H1 (cell line): ENCODE data around the gene UMODL1. TPM values are rescaled to one million over a fixed set of nuclear protein-coding genes. Genes with fewer than 3 reads are reported as not detected.

Source experiments
- CTCF ChIA-PET: fragments of 300-600 bp; sonication (Branson Sonifier 250); formaldehyde crosslinking; loops from one replicate; lab custom pipeline; 2021; ENCODE audit not compliant: partially characterized antibody; lab: Charles Lee
- POLR2A ChIA-PET: fragments of 300-600 bp; sonication (Branson Sonifier 250); formaldehyde crosslinking; loops from one replicate; lab custom pipeline; 2021; ENCODE audit warnings: inconsistent platforms; ENCODE audit not compliant: partially characterized antibody; lab: Charles Lee
- DNase-seq, 2 experiments: peaks; one replicate each; pipeline versions ENCODE4 v3.0.0 to v3.0.0-alpha.2; 2010 to 2022; ENCODE audit warnings: low spot score in 2 of 2, low read depth in 1 of 2, mixed read lengths in 1 of 2
- FAIRE-seq: peaks from 2 replicates; lab custom pipeline; 2011; peaks lifted over from hg19 to GRCh38; lab: Jason Lieb, UNC
- H2AFZ ChIP-seq: 2 replicates; pipeline ENCODE4 v1.8.1; 2012; ENCODE audit warnings: low read length, inconsistent platforms
- H2AK5ac ChIP-seq: 2 replicates; pipeline ENCODE4 v1.6.1; 2013; ENCODE audit warnings: low read depth, low read length
- H2BK120ac ChIP-seq: replicated peaks from 2 replicates; pipeline ENCODE3; 2013; ENCODE audit warnings: low read depth, low read length, inconsistent platforms
- H2BK12ac ChIP-seq: 2 replicates; pipeline ENCODE4 v1.6.1; 2013; ENCODE audit warnings: low read depth, low read length
- H2BK15ac ChIP-seq: 2 replicates; pipeline ENCODE4 v1.6.1; 2013; ENCODE audit warnings: low read length
- H2BK20ac ChIP-seq: 2 replicates; pipeline ENCODE4 v1.6.1; 2013; ENCODE audit warnings: low read length
- H2BK5ac ChIP-seq: 2 replicates; pipeline ENCODE4 v1.6.1; 2013; ENCODE audit warnings: low read depth, low read length
- H3K14ac ChIP-seq: 2 replicates; pipeline ENCODE4 v1.6.1; 2013; ENCODE audit warnings: inconsistent platforms; ENCODE audit not compliant: insufficient read length
- H3K18ac ChIP-seq: 2 replicates; pipeline ENCODE4 v1.6.1; 2013; ENCODE audit warnings: low read length; ENCODE audit errors: extremely low read depth
- H3K23ac ChIP-seq: 2 replicates; pipeline ENCODE4 v1.6.1; 2013; ENCODE audit warnings: inconsistent platforms; ENCODE audit not compliant: insufficient read length
- H3K23me2 ChIP-seq: 2 replicates; pipeline ENCODE4 v1.6.1; 2013; ENCODE audit warnings: low read depth, low read length
- H3K27ac ChIP-seq: 2 replicates; pipeline ENCODE4 v1.6.1; 2011; ENCODE audit warnings: low read depth, low read length, inconsistent platforms
- H3K27me3 ChIP-seq, 4 experiments: replicated peaks in 1 of 4; 1 replicate in 1 of 4; 2 replicates in 3 of 4; pipeline versions ENCODE4 v1.6.1 to v1.8.1; 2011 to 2013; ENCODE audit warnings: low read length in 3 of 4, mild to moderate bottlenecking in 3 of 4, inconsistent platforms in 2 of 4, mixed read lengths in 2 of 4, moderate library complexity in 1 of 4; ENCODE audit not compliant: control insufficient read depth in 3 of 4, insufficient read depth in 3 of 4; ENCODE audit errors: extremely low read depth in 1 of 4
- H3K36me3 ChIP-seq, 4 experiments: 2 replicates each; pipeline versions ENCODE4 v1.6.1 to v1.8.1; 2011 to 2013; ENCODE audit warnings: mild to moderate bottlenecking in 4 of 4, low read length in 3 of 4, moderate library complexity in 2 of 4, control low read depth in 1 of 4, inconsistent platforms in 1 of 4; ENCODE audit not compliant: insufficient read depth in 4 of 4, control insufficient read depth in 2 of 4
- H3K4ac ChIP-seq: replicated peaks from 2 replicates; pipeline ENCODE3; 2013; ENCODE audit warnings: low read length, low read depth, mixed read lengths, inconsistent platforms; ENCODE audit not compliant: insufficient read length
- H3K4me1 ChIP-seq, 4 experiments: replicated peaks in 1 of 4; 1 replicate in 1 of 4; 2 replicates in 3 of 4; pipeline versions ENCODE4 v1.6.1 to v1.8.1; 2011 to 2013; ENCODE audit warnings: low read length in 3 of 4, inconsistent platforms in 2 of 4, mixed read lengths in 1 of 4; ENCODE audit not compliant: insufficient read depth in 4 of 4, control insufficient read depth in 3 of 4
- H3K4me2 ChIP-seq, 2 experiments: 2 replicates each; pipeline versions ENCODE4 v1.6.1 to v1.8.1; 2011 to 2013; ENCODE audit warnings: low read depth in 2 of 2, low read length in 2 of 2, control low read depth in 1 of 2, inconsistent platforms in 1 of 2, mild to moderate bottlenecking in 1 of 2; ENCODE audit not compliant: insufficient read depth in 1 of 2
- H3K4me3 ChIP-seq, 4 experiments: fragments of 200-600, 300-600 bp in 1 of 4; sonication (generic), shearing (Covaris generic), sonication (Bioruptor Twin) in 1 of 4; 2 replicates each; pipeline versions ENCODE4 v1.5.1 to v1.8.1; 2011 to 2016; ENCODE audit warnings: low read length in 4 of 4, low read depth in 3 of 4, control low read depth in 2 of 4, inconsistent platforms in 2 of 4, mild to moderate bottlenecking in 2 of 4, mixed read lengths in 1 of 4, moderate library complexity in 1 of 4; ENCODE audit not compliant: insufficient read depth in 2 of 4; ENCODE audit errors: extremely low read depth in 1 of 4
- H3K56ac ChIP-seq: replicated peaks from 2 replicates; pipeline ENCODE3; 2013; ENCODE audit warnings: low read depth, mild to moderate bottlenecking, mixed read lengths, low read length, inconsistent platforms; ENCODE audit not compliant: insufficient read length
- H3K79me1 ChIP-seq: 2 replicates; pipeline ENCODE4 v1.6.1; 2013; ENCODE audit warnings: low read depth, low read length, control low read depth
- H3K79me2 ChIP-seq, 2 experiments: 2 replicates each; pipeline versions ENCODE4 v1.6.1 to v1.8.1; 2012 to 2013; ENCODE audit warnings: low read length in 2 of 2, mild to moderate bottlenecking in 2 of 2, inconsistent platforms in 1 of 2; ENCODE audit not compliant: insufficient read depth in 2 of 2, control insufficient read depth in 1 of 2
- H3K9ac ChIP-seq, 4 experiments: replicated peaks in 1 of 4; 1 replicate in 1 of 4; 2 replicates in 3 of 4; pipeline versions ENCODE4 v1.6.1 to v1.8.1; 2011 to 2013; ENCODE audit warnings: low read depth in 3 of 4, low read length in 3 of 4, control low read depth in 2 of 4, mild to moderate bottlenecking in 2 of 4, moderate library complexity in 2 of 4, inconsistent platforms in 1 of 4; ENCODE audit errors: extremely low read depth in 1 of 4
- H3K9me3 ChIP-seq, 2 experiments: 2 replicates each; pipeline versions ENCODE4 v1.6.1 to v1.8.1; 2012 to 2013; ENCODE audit warnings: mild to moderate bottlenecking in 2 of 2, moderate library complexity in 2 of 2, control low read depth in 1 of 2, inconsistent platforms in 1 of 2, low read depth in 1 of 2, low read length in 1 of 2, mixed read lengths in 1 of 2; ENCODE audit not compliant: insufficient read depth in 2 of 2
- H4K20me1 ChIP-seq, 2 experiments: replicated peaks in 1 of 2; 2 replicates each; pipeline versions ENCODE3 to v1.8.1; 2011 to 2013; ENCODE audit warnings: inconsistent platforms in 2 of 2, low read length in 2 of 2, mild to moderate bottlenecking in 1 of 2; ENCODE audit not compliant: insufficient read depth in 2 of 2, control insufficient read depth in 1 of 2
- H4K5ac ChIP-seq: 2 replicates; pipeline ENCODE4 v1.6.1; 2013; ENCODE audit warnings: low read length, low read depth, mixed read lengths, inconsistent platforms; ENCODE audit not compliant: insufficient read length
- H4K8ac ChIP-seq: 2 replicates; pipeline ENCODE4 v1.8.0; 2013; ENCODE audit warnings: mild to moderate bottlenecking, moderate library complexity, low read length, inconsistent platforms; ENCODE audit not compliant: insufficient read depth; ENCODE audit errors: extremely low read depth
- H4K91ac ChIP-seq: replicated peaks from 2 replicates; pipeline ENCODE3; 2013; ENCODE audit warnings: low read length, mixed read lengths, inconsistent platforms; ENCODE audit not compliant: insufficient read length
- GTF2F1 ChIP-seq: IDR thresholded peaks from 2 replicates; pipeline ENCODE4 v1.6.1; 2012; ENCODE audit warnings: low read depth, low read length, improper control_type of control experiment, borderline replicate concordance
- KDM5A ChIP-seq: fragments of 200-600 bp; IDR thresholded peaks from 2 replicates; pipeline ENCODE4 v1.7.1; 2012; ENCODE audit warnings: mild to moderate bottlenecking, low read length, inconsistent platforms, mixed read lengths
- PHF8 ChIP-seq: fragments of 200-600 bp; sonication (generic); conservative IDR thresholded peaks from 2 replicates; pipeline ENCODE4 v1.7.1; 2012; ENCODE audit warnings: low read depth, mild to moderate bottlenecking, inconsistent platforms, low read length, moderate library complexity
- RAD21 ChIP-seq, 2 experiments: IDR thresholded peaks in 1 of 2; conservative IDR thresholded peaks in 1 of 2; 2 replicates each; pipeline ENCODE4 v1.6.1; 2011; ENCODE audit warnings: low read depth in 2 of 2, low read length in 2 of 2, improper control_type of control experiment in 1 of 2, inconsistent platforms in 1 of 2, mild to moderate bottlenecking in 1 of 2, moderate library complexity in 1 of 2
- SIN3A ChIP-seq, 2 experiments: IDR thresholded peaks in 1 of 2; conservative IDR thresholded peaks in 1 of 2; 2 replicates each; pipeline ENCODE4 v1.6.1; 2011 to 2012; ENCODE audit warnings: low read length in 2 of 2, improper control_type of control experiment in 1 of 2, low read depth in 1 of 2, mild to moderate bottlenecking in 1 of 2
- SUZ12 ChIP-seq: fragments of 200-600 bp; sonication (generic); IDR thresholded peaks from 2 replicates; pipeline ENCODE4 v1.6.1; 2012; ENCODE audit warnings: mild to moderate bottlenecking, inconsistent platforms, low read length, moderate library complexity, mixed read lengths
- WGBS, 2 experiments: shearing (Covaris generic) in 1 of 2; methylation state at CpG; one replicate each; pipeline versions ENCODE4 v1.1.6 to v1.1.7; 2013 to 2015; ENCODE audit warnings: low lambda C conversion rate in 2 of 2, mixed read lengths in 2 of 2, inconsistent platforms in 1 of 2, low coverage in 1 of 2, missing lambda C conversion rate in 1 of 2; ENCODE audit not compliant: insufficient replicate concordance in 2 of 2, insufficient coverage in 1 of 2, insufficient read length in 1 of 2; ENCODE audit errors: extremely low coverage in 1 of 2, missing lambda C conversion rate in 1 of 2; 5-methylcytosine and 5-hydroxymethylcytosine counted together
- polyA plus RNA-seq, 7 experiments: library from polyadenylated mRNA; depleted of rRNA in 3 of 7; stranded (reverse) in 5 of 7; unstranded in 2 of 7; fragments of >200 nt in 5 of 7; fragments of 200-250 nt in 2 of 7; gene quantifications; 1 replicate in 5 of 7; 2 replicates in 1 of 7; 4 replicates in 1 of 7; pipeline versions ENCODE4 v1.2.1 to v1.2.3, GENCODE V29; 2011 to 2013; ENCODE audit warnings: missing spikeins in 2 of 7, mixed read lengths in 2 of 7
- total RNA-seq: library from RNA; stranded (reverse); fragmentation: NEBNext Ultra II Directional; extraction: Animal tissue kit (Norgen Biotek cat#: 25700); gene quantifications from 2 replicates; pipeline ENCODE4 v1.2.1, GENCODE V29; 2021

Gene UMODL1
- total and polyA plus RNA-seq, 2 of the 8 experiments (the other 6 are each of a cell fraction or from before 2014, with no cell fraction given), result not detected

GRCh38 chr21:42044871-42045495 lies 26.1 kb upstream of the UMODL1 start:
- no peak overlapping the region for H3K56ac ChIP-seq
- no peak overlapping the region for H3K4me2 ChIP-seq
- H3K79me2 ChIP-seq, result no peaks in the 10 kb centered on the region
- H3K9me3 ChIP-seq, result no peaks in the 10 kb centered on the region
- H3K79me1 ChIP-seq, result no peaks in the 10 kb centered on the region
- WGBS, 2 experiments, result 89% methylated on average over 7 of the region's 7 CpGs; no CpG with 5 or more reads in 1 of the 2 experiments
- no peak for TF ChIP-seq RAD21 (IDR thresholded peaks at IDR 0.05 in 1 of 2, conservative IDR thresholded peaks at IDR 0.05 in 1 of 2; ENCODE audit: low read depth in 2 of 2, low read length in 2 of 2)
- TF ChIP-seq KDM5A, result no peak
- no peak for TF ChIP-seq SIN3A (conservative IDR thresholded peaks at IDR 0.05 in 1 of 2, IDR thresholded peaks at IDR 0.05 in 1 of 2; ENCODE audit: low read depth in 1 of 2, low read length in 2 of 2)
- no peak for TF ChIP-seq SUZ12
- TF ChIP-seq PHF8, result no peak
- no peak for TF ChIP-seq GTF2F1
- H3K18ac ChIP-seq, result no peak overlapping the region
- H4K20me1 ChIP-seq, result no peaks in the 10 kb centered on the region
- no peak overlapping the region for H3K4ac ChIP-seq
- H3K27ac ChIP-seq, result no peak overlapping the region
- POLR2A ChIA-PET, result no interaction called here
- H2BK15ac ChIP-seq, result no peak overlapping the region
- DNase-seq (no peak), FAIRE-seq (no peak)
- no peak overlapping the region for H2BK5ac ChIP-seq
- no peak overlapping the region for H2AK5ac ChIP-seq
- H3K4me3 ChIP-seq, result no peak overlapping the region
- no peak overlapping the region for H2BK12ac ChIP-seq
- no peaks in the 10 kb centered on the region for H3K36me3 ChIP-seq
- no peak overlapping the region for H4K91ac ChIP-seq
- no peaks in the 10 kb centered on the region for H3K23me2 ChIP-seq
- H3K23ac ChIP-seq, result no peak overlapping the region
- CTCF ChIA-PET, result interaction anchor here (0.6 to 1.7 kb wide), 3 partner anchors 61 to 101 kb away, joined by 3 to 6 read pairs (median 4); no protein-coding TSS in a partner anchor
- H3K4me1 ChIP-seq, result no peaks in the 10 kb centered on the region; a peak in 1 of 7 replicates
- H2AFZ ChIP-seq, result no peak overlapping the region
- H4K8ac ChIP-seq, result peak overlapping the region; percentile 62; the same call in 1 of the 2 replicates
- no peak overlapping the region for H3K9ac ChIP-seq
- H2BK20ac ChIP-seq, result no peak overlapping the region
- H2BK120ac ChIP-seq, result no peak overlapping the region
- H3K27me3 ChIP-seq, result no peaks in the 10 kb centered on the region
- no peak overlapping the region for H4K5ac ChIP-seq
- H3K14ac ChIP-seq, result no peak overlapping the region
